H4 (cell line): ENCODE results near the gene CHMP6. TPM values are rescaled to one million over a fixed set of nuclear protein-coding genes. Genes with fewer than 3 reads are reported as not detected.
"Not testable (repeated sequence)": the region's sequence is repeated elsewhere in the genome, so short reads cannot be mapped to it uniquely, and the experiment has no call there.

Experiments
- DNase-seq: peaks from one replicate; pipeline ENCODE4 v3.0.0-alpha.2; 2015; ENCODE audit warnings: low spot score
- total RNA-seq: library from RNA; depleted of rRNA; stranded (reverse); fragments of >200 nt; shearing (Covaris generic); gene quantifications from 2 replicates; pipeline ENCODE4 v1.2.3, GENCODE V29; 2014

Gene CHMP6
- total RNA-seq, 1 experiment from 2014 or later = 21.4 TPM

DNA sequence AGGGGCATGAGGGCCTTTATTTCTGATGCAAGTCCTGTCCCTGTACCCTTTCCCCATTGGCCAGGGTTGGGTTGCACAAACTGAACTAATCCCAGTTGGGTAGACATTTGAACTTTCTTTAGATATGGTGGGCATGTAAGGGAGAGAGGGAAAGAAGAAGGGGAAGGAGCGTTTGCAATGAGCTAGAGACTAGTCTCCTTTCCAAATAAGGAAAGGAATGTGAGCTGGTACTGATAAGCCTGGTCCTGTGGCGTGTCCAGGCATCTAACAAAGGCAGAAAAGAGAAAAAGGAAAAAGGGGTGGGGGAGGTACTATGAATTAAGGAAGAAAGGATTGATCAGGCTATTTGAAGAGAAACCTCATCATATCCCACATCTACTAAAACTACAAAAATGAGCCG is 20.3 kb downstream of the CHMP6 start:
- DNase-seq = no peak

DNA sequence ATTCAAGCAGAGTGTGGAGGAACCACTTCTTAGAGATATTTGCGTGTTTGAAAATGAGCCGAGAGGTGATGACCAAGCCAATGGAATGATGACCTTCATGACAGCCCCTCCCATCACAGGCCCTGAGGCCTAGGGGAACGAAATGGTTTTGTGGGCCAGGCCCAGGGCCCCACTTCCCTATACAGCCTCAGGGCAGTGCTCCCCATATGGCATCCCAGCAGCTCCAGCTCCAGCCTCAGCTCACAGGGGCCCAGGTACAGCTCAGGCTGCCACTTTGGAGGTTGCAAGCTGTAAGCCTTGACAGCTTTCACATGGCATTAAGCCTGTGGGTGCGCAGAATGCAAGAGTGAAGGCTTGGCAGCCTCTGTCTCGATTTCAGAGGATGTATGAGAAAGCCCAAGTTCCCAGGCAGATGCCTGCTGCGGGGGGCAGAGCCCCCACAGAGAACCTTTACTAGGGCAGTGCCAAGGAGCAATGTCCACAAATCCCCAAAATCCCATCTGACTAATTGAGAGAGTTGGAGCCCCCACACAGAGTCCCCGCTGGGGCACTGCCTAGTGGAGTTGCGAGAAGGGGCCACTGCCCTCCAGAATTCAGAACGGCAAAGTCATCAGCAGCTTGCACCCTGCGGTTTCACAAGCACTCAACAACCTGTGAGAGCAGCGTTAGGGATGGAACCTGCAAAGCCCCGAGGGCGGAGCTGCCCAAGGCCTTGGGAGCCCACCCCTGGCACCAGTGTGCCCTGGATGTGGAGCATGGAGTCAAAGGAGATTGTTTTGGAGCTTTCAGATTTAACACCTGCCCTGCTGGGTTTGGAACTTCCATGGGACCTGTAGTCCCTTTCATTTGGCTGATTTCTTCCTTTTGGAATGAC is 21.2 kb downstream of the CHMP6 start:
- DNase-seq = no peak

DNA sequence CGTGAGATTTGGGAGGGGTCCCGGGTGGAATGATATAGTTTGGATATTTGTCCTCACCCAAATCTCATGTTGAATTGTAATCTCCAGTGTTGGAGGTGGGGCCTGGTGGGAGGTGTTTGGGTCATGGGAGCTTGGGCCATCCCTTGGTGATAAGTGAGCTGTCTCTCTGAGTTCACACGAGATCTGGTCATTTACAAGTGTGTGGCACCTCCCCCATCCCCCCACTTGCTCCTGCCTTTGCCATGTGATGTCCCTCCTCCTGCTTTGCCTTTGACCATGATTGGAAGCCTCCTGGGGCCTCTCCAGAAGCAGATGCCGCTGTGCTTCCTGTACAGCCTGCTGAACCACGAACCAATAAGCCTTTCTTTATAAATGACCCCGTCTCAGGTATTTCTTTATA is 22.0 kb downstream of the CHMP6 start:
- no peak for DNase-seq

DNA sequence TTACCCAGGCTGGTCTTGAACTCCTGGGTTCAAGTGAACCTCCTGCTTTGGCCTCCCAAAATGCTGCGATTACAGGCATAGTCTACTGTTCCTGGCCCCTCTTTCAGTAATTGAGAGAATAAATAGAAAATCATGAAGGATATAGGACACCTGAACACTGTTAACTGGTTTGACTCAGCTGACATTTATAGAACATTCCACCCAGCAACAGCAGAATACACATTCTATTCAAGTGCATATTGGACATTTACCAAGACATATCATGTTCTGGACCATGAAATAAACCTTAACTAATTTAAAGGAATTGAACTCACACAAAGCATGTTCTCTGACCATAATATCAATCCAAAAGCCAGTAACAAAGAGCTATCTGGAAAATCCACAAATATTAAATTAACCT is 23.5 kb downstream of the CHMP6 start:
- no peak for DNase-seq

DNA sequence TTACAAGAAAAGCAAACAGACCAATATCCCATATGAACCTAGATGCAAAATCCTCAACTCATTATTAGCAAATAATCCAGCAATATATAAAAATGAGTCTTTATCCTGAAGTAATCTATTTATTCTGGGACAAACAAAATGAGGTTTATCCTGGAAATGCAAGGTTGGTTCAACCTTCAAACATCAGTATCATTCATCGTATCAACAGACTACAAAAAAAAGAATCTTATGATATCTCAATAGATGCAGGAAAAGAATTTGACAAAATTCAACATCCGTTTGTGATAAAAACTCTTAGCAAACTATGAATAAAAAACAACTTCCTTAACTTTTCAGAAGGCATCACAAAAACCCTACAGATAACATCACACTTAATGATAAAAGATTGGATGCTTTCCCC is 24.9 kb downstream of the CHMP6 start:
- DNase-seq = no peak

DNA sequence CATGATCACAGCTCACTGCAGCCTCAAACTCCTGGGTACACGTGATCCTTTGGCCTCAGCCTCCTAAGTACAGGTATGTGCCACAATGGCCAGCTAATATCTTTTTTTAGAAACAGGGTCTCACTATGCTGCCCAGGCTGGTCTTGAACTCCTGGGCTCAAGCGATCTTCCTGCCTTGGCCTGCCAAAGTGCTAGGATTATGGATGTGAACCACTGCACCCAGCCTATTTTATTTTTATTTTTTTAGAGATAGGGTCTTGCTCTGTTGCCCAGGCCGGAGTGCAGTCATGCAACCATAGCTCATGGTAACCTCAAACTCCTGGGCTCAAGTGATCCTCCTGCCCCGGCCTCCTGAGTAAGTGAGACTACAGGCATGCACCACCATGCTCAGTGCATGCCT is 25.7 kb downstream of the CHMP6 start:
- DNase-seq = not testable (repeated sequence)

DNA sequence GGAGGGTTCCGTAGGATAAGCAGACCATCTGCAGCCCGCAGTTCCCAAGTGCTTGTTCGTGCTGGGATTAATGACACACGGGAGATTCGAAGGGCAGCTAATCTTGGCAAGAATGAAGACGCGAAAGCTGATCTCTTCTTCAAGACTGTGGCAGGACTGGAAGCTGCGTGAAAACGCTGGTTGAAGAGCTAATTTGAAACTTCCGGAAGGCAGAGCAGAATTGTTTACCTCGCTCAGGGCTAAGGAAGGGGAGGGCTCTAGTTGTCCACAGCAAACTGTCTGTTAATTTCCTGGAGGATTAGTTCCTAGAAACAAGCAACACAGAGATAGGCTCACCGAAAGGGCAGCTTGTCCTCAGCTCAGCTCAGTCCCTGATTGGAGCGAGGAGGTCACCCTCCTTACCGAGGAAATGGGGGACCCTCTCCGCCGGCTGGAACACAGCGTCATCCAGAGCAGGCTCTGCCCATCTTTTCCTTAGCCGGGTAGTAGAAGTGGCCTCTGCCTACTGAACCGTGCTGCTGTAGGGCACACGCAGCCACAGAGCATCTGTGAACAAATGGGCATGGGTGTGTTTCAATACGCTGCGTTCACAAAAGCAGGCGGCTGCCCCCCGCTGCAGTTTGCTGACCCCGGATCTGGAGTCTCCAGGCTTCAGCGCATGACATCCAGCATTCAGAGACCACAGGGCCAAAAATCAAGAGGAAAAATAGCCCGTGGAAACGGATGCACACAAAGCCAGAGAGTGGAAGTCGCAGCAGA is 26.6 kb downstream of the CHMP6 start:
- DNase-seq = peak; percentile 68

DNA sequence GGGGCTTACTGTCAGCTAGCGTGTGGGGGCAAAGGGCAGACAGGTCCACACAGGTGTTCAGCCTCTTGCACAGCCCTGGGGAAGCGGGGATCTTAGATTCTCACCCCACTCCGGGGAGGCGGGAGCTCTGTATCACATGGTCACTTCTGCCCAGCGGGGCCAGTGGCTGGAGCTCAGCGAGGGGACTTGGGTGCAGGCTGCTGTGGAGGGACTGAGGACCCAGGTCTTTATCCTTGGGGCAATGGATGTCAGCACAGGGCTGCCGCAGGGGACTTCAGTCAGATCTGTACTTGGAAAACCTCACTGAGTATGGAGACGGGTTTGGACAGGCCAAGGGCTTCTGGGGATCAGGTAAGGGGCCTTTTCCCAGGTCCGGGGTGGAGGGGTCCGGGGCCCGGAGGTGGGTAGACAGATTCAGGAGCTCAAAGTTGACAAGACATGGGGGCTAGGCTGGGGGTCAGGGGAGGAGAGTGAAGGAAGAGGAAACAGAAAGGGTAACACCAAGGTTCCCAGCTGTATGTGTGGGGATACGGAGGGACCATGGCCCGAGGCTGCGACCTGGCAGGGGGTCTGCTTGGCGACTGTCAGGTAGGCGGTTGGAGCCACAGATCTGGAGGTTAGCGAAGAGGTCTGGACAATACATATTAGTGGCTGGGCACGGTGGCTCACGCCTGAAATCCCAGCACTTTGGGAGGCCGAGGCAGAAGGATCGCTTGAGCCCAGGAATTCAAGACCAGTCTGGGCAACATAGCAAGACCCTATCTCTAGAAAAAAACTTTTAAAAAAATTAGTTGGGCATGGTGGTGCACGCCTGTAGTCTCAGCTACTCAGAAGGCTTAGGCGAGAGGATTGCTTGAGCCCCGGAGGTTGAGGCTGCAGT is 28.2 kb downstream of the CHMP6 start:
- no peak for DNase-seq

DNA sequence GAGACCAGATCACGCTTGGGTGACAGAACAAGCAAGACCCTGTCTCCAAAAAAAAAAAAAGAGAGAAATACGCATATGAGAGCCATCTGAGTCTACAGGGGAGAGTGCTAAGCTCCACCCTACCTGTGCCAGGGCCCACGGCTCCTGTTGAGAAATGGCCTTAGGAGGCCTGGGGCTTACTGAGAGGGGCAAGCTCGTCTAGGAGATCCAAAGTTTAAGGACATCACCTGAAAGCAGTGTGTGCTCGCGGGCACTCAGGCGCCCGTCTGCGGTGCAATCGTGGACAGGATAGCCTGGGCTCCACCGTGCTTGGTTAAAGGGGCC is 28.8 kb downstream of the CHMP6 start:
- DNase-seq = no peak

DNA sequence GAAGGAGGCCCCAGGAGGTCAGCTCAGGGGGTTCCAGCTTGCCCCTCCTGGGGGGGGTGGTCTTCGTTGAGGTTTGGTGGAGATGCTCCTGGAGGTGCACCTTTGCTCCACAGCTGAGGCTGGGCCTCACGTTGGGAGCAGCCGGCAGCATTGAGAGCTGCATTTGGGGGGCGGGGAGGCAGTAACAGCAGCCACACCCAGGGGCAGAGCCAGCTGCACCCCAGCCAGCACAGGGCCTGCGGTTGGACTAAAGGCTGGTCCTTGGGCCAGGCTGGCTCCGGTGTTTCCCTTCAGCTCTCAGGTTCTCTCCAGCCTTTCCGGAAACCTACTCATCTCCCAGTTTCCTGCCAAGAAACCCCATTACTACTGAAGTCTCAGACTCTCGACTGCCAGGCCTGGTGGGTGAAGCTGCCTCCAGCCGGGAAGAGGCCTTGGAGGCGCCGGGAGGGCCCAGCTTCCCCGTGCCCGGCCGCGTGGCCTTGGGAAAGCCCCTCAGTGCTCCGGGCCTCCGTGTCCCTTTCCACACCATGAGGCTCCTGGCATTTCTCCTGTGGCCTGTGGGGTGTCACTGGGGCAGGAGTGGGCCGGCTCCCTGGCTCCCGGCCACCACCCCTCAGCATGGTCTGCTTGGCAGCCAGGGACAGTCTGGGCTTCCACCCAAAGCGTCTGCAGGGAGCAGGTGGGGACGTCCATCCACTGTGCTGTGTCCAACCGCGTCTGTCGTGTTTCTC is 29.3 kb downstream of the CHMP6 start:
- DNase-seq = no peak

DNA sequence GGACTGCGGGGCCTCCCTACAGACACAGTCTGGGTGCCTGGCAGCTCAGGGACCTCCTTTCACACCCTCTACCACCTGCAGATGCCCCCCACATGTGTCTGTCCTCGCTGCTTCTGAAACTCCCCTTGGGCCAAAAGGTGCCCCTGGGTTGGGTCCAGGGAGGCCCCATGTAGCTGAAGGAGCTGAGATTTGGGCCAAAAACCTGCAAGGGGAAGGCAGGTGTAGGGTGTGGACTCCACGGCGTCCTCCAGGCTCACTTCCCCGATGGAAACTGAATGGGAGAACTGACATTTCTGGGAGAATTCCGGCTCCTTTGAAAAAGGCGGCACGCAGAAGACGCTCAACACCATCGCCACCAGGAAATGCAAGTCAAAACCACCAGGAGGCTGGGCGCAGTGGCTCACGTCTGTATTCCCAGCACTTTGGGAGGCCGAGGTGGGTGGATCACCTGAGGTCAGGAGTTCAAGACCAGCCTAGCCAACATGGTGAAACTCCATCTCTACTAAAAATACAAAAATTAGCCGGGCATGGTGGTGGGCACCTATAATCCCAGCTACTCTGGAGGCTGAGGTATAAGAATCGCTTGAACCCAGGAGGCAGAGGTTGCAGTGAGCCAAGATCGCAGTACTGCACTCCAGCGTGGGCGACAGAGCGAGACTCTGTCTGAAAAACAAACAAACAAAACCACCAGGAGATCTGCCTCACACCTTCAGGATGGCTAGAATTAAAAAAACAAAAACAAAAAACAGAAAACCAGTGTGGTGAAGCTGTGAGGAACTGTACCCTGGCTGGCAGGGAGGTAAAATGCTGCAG is 30.1 kb downstream of the CHMP6 start:
- no peak for DNase-seq

DNA sequence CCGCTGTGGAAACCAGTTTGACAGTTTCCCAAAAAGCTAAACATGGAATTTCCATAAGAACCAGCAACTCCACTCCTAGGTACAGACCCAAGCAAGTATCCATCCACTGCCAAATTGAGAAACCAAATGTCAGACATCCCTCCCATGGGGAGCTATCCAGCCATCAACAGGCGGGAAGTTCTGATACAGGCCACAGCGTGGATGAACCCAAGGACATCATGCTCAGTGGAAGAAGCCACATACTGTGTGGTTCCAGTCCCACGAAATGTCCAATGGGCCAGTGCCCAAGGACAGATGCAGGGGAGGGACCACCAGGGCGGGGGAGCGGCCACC is 30.7 kb downstream of the CHMP6 start:
- DNase-seq = no peak

DNA sequence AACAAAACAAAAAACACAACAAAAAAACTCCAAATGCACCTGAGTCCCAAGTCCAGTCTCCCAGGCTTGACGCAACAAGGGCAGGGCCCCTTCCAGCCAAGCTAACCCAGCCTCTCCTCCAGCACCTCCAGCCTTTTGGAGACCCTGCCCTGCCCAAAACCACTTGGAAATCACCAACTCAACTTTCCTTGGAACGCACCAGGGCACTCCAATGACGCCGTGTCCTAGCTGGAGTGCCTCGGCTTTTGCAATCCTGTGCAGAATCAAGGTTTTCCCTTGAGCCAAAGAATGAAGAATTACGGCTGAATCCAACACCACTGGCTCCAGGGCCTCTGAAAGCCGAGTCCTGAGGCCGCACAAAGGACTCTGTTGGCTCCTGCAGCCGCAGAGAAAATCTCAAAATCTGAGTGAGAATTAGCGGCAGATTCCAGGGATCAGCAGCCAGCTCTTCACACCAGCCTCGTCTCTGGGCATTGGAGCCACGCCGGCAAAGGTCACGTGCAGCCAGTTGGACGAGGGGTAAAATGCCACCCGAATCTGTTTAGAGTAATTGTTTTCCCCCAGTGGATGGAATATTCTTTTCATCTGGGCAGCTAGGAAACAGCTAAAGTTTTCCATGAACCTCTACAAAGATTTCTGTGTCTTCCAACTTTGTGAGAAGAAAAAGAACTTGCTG is 33.6 kb downstream of the CHMP6 start:
- no peak for DNase-seq

DNA sequence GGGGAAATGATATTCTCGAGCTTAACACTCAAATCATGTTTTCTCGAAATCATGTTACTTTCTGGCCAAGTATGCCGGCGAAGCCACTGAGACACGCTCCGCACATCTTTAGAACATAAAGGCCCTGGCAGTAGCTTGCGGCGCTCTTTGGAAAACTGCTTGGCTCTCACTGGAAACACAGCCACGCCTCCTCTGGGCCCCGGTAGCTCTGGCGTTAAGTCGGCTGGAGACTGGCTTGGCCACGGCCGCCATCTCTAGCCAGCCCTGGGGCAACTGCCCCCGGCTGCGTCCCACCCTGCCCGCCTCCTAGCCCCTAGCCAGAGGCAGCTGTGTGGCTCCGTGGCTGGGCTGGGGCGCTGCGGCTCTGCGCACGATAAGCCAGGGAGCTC is 34.1 kb downstream of the CHMP6 start:
- DNase-seq = no peak

DNA sequence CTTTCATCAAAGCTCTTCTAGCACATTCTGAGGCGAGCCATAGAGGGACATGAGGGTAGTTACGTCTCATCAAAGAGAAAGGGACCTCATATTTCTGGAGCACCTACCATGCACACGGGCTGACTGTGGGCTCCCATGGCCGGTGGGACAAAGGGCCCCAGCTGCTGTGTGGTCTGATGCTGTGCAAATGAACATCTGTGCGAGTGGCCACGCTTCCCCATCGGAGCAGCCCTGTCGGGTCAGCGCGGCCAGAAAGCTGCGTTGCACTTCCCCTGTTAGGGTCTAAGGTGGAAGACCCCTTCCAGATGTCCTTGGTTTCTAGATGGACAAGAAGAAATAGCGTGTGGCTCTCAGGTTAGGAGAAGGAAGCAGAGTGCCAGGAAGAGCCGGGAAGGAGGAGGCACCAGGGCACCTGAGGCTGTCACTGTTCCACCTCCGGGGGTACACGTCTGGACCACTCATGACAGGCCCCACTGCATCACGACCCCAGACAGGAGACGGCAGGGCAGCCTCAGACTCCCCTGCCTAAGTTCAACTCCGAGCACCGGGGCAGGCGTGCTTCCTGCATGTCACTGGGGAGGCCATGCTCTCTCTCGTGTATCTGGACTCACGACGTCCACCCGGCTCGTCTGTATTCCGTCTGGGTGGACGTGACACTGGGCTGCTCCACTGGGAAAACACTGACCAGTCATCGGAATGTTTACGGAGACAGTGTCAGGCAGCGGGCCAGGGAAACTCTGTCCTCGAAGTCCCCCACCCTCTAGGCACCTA is 34.8 kb downstream of the CHMP6 start:
- DNase-seq = no peak

DNA sequence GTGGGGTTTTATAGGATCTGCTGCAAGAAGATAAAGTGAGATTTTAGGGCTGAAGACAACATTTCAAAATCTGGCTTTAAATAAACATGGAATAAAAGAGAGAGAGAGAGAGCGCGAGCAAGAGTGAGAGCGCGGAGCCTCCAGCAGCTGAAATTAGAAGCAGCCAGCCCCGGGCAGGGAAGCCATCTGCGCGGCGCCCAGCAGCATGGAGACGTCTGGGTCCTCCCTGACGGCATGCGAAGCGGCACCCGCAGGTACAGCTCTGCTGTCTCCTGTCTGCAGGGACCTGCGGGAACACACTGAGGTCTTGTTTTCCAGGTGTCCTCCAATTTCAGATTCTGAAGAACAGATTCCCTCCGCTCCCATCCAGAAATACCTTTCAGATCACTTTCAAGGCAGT is 35.4 kb downstream of the CHMP6 start:
- no peak for DNase-seq

DNA sequence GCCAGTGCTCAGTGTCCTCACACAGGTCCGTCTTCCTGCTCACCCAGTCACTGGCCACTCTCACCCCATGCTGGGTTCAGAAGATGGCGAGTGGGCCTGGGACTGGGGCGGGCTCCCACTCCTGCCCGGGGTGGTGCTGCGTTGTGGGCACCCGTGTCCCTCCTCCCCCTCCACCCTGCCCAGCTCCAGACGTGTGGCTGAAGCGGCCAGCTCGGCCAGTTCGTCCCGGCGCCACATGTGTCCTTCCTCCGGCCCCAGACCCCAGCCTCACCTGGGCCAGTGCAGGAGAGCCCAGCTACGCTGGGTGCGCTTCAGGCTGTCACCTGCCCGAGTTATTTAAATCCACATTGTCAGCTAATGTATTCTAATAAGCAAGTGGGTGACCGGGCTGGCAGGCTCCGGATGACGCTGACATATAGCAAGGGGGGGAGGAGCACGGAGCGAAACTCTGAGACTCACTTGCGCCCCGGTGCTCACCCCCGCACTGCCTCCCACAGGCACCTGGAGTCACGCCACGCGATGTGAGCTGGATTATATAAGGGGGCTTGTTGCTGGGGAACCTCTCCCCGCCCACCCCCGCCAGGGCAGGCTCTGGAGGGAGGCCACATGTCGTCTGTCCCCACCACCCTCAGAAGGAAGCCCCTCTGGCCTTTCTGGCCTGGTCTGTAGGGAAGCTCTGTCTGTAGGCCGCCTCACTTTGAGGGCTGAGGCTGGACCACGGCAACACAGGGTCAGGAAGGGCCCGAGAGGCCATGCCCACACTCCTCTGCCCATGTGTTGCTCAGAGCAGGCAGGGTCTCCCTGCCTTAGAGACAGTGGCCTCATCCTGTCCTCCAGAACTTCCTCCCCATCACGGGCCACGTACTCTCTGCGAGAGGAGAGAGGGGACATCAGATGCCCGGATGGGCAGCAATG is 36.2 kb downstream of the CHMP6 start:
- DNase-seq = no peak

DNA sequence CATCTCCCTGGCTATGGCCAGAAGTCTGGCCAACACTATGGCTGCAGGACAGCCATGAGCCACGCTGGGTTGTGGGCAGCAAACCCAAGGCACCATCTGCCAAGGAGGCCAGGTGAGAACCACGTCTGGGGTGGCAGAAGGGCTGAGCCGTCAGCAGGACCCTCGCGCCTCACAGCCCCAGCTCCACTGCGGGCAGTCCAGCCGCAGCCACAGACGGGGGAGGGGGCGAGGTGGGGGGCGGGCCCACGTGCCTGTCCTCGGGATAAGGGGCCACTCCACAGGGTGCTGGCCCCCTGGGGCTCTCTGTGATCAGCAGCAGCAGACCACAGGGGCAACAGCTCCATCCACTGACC is 36.8 kb downstream of the CHMP6 start:
- DNase-seq = no peak

DNA sequence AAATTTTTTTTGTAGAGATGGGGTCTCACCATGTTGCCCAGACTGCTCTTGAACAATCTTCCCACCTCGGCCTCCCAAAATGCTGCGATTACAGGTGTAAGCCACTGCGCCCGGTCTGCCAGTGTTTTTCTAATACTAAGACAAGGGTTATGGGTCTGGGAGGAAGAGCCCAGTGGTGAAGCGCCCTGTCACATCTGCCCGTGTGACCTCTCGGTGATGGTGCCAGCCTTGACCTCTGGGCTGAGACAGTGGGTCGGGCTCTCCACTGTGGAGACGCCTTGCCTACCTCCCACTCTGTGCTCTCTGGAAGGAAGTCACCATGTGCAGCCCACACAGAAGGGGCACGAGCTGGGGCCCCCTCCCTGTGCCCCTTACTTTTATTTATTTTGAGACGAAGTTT is 38.2 kb downstream of the CHMP6 start:
- no peak for DNase-seq
